ENCODE data around the gene TCF7.

Gene TCF7

GRCh38 chr5:134090522-134090921 is 24.0 kb upstream of the TCF7 start:
- peak; percentile 57 for DNase-seq (ENCODE audit: low spot score)

- no peak for DNase-seq (ENCODE audit: low spot score)
These were observed 22.8 kb upstream of the TCF7 start for GRCh38 chr5:134091626-134092121.

GRCh38 chr5:134092875-134093274 is 21.6 kb upstream of the TCF7 start:
- DNase-seq (ENCODE audit: low spot score) = no peak

GRCh38 chr5:134093351-134093750 is 21.1 kb upstream of the TCF7 start:
- no peak for DNase-seq (ENCODE audit: low spot score)

GRCh38 chr5:134095293-134095692 is 19.2 kb upstream of the TCF7 start:
- no peak for DNase-seq (ENCODE audit: low spot score)

GRCh38 chr5:134095887-134096589 is 18.4 kb upstream of the TCF7 start:
- DNase-seq (ENCODE audit: low spot score) = no peak

- DNase-seq (ENCODE audit: low spot score) = no peak
These were observed 17.2 kb upstream of the TCF7 start for GRCh38 chr5:134097211-134097749.

GRCh38 chr5:134098690-134099089 is 15.8 kb upstream of the TCF7 start:
- DNase-seq (ENCODE audit: low spot score) = no peak

- no peak for DNase-seq (ENCODE audit: low spot score)
These were observed 15.1 kb upstream of the TCF7 start for GRCh38 chr5:134099288-134099872.

GRCh38 chr5:134099939-134100282 is 14.6 kb upstream of the TCF7 start:
- no peak for DNase-seq (ENCODE audit: low spot score)

- DNase-seq (ENCODE audit: low spot score) = peak; percentile 92
These were observed 14.0 kb upstream of the TCF7 start for GRCh38 chr5:134100283-134101091.

- DNase-seq (ENCODE audit: low spot score) = peak; percentile 75
These were observed 12.6 kb upstream of the TCF7 start for GRCh38 chr5:134101686-134102439.

GRCh38 chr5:134103397-134103796 is 11.1 kb upstream of the TCF7 start:
- DNase-seq (ENCODE audit: low spot score) = peak; percentile 60

GRCh38 chr5:134103998-134104654 is 10.4 kb upstream of the TCF7 start:
- no peak for DNase-seq (ENCODE audit: low spot score)

- DNase-seq (ENCODE audit: low spot score) = no peak
These were observed 7.3 kb upstream of the TCF7 start for GRCh38 chr5:134106991-134107701.

- no peak for DNase-seq (ENCODE audit: low spot score)
These were observed 6.7 kb upstream of the TCF7 start for GRCh38 chr5:134107779-134108178.

GRCh38 chr5:134110382-134110781 is 4.1 kb upstream of the TCF7 start:
- DNase-seq (ENCODE audit: low spot score) = no peak

GRCh38 chr5:134111741-134112647 is 2.5 kb upstream of the TCF7 start:
- peak; percentile 75 for DNase-seq (ENCODE audit: low spot score)

- DNase-seq (ENCODE audit: low spot score) = no peak
These were observed 1.6 kb upstream of the TCF7 start for GRCh38 chr5:134112726-134113362.
